HepG2 (cell line): ENCODE results near the gene RABL6. TPM values are rescaled to one million over a fixed set of nuclear protein-coding genes. Genes with fewer than 3 reads are reported as not detected.

ENCODE experiments used
- AGO1 ChIP-seq: fragments of 200-400 bp; formaldehyde crosslinking; IDR thresholded peaks from 2 replicates; pipeline ENCODE4 v1.6.1; 2017; ENCODE audit warnings: mild to moderate bottlenecking, low read depth, low read length, moderate library complexity; ENCODE audit not compliant: poor library complexity, severe bottlenecking
- ARHGAP35 ChIP-seq: sonication (generic); formaldehyde crosslinking; IDR thresholded peaks from 2 replicates; pipeline ENCODE4 v1.9.0; 2022; ENCODE audit warnings: mild to moderate bottlenecking, inconsistent platforms, moderate library complexity, missing genetic modification reagents, borderline replicate concordance
- FOXC1 ChIP-seq: sonication (generic); formaldehyde crosslinking; IDR thresholded peaks from 2 replicates; pipeline ENCODE4 v1.8.0; 2022; ENCODE audit warnings: mild to moderate bottlenecking, missing genetic modification reagents, borderline replicate concordance
- GATAD1 ChIP-seq: IDR thresholded peaks from 2 replicates; pipeline ENCODE4 v1.6.1; 2016; ENCODE audit warnings: missing genetic modification reagents, missing compliant biosample characterization
- KAT8 ChIP-seq: IDR thresholded peaks from 2 replicates; pipeline ENCODE4 v1.6.1; 2016; ENCODE audit warnings: missing genetic modification reagents, missing compliant biosample characterization
- MTA1 ChIP-seq: sonication (generic); formaldehyde crosslinking; IDR thresholded peaks from 2 replicates; pipeline ENCODE4 v1.4.0; 2020; ENCODE audit warnings: missing genetic modification reagents, mild to moderate bottlenecking, borderline replicate concordance
- POLR2G ChIP-seq: fragments of 200-400 bp; formaldehyde crosslinking; IDR thresholded peaks from 2 replicates; pipeline ENCODE4 v1.6.1; 2018; ENCODE audit warnings: mild to moderate bottlenecking, low read depth, low read length, moderate library complexity
- RXRA ChIP-seq: sonication (generic); formaldehyde crosslinking; IDR thresholded peaks from 2 replicates; pipeline ENCODE4 v1.5.1; 2020; ENCODE audit warnings: missing genetic modification reagents
- SMAD3 ChIP-seq: sonication (generic); formaldehyde crosslinking; IDR thresholded peaks from 2 replicates; pipeline ENCODE4 v1.4.0; 2020; ENCODE audit warnings: missing genetic modification reagents
- STAG1 ChIP-seq: sonication (generic); formaldehyde crosslinking; IDR thresholded peaks from 2 replicates; pipeline ENCODE4 v1.4.0; 2020; ENCODE audit warnings: missing genetic modification reagents
- ZBTB42 ChIP-seq: sonication (generic); formaldehyde crosslinking; IDR thresholded peaks from 2 replicates; pipeline ENCODE4 v1.5.0; 2020; ENCODE audit warnings: mild to moderate bottlenecking, missing genetic modification reagents
- ZNF510 ChIP-seq: sonication (generic); formaldehyde crosslinking; IDR thresholded peaks from 2 replicates; pipeline ENCODE4 v1.4.0; 2020; ENCODE audit warnings: low read depth, mild to moderate bottlenecking, missing genetic modification reagents
- ZNF776 ChIP-seq: sonication (generic); formaldehyde crosslinking; IDR thresholded peaks from 2 replicates; pipeline ENCODE4 v1.4.0; 2020; ENCODE audit warnings: mild to moderate bottlenecking, missing genetic modification reagents
- polyA plus RNA-seq, 8 experiments: library from polyadenylated mRNA; depleted of rRNA in 3 of 8; stranded (reverse) in 7 of 8; unstranded in 1 of 8; fragments of >200 nt; fragmentation: Illumina TruSeq in 4 of 8; extraction: Trizol in 4 of 8; gene quantifications; 2 replicates each; pipeline versions ENCODE4 v1.2.1 to v1.2.3, GENCODE V29; 2011 to 2016; ENCODE audit warnings: low read depth in 4 of 8, missing spikeins in 1 of 8, mixed read lengths in 1 of 8; ENCODE audit not compliant: insufficient read depth in 1 of 8
- total RNA-seq, 5 experiments: library from RNA; depleted of rRNA; stranded (reverse); fragments of >200 nt; fragmentation: Illumina TruSeq; extraction: Trizol; gene quantifications; 2 replicates each; pipeline ENCODE4 v1.2.3, GENCODE V29; 2016; ENCODE audit warnings: low read depth in 1 of 5
- TF ChIP-seq, protein P1 (sequence below): sonication (generic); formaldehyde crosslinking; IDR thresholded peaks from 2 replicates; pipeline ENCODE4 v1.4.0; 2020; ENCODE audit warnings: mild to moderate bottlenecking, missing genetic modification reagents, borderline replicate concordance
- TF ChIP-seq, protein P2 (sequence below): sonication (generic); formaldehyde crosslinking; IDR thresholded peaks from 2 replicates; pipeline ENCODE4 v1.4.0; 2020; ENCODE audit warnings: mild to moderate bottlenecking, missing genetic modification reagents
- TF ChIP-seq, protein P3 (sequence below): sonication (generic); formaldehyde crosslinking; IDR thresholded peaks from 2 replicates; pipeline ENCODE4 v1.8.0; 2022; ENCODE audit warnings: mild to moderate bottlenecking, missing genetic modification reagents, moderate library complexity
- TF ChIP-seq, protein P4 (sequence below): sonication (generic); formaldehyde crosslinking; IDR thresholded peaks from 2 replicates; pipeline ENCODE4 v1.5.1; 2020; ENCODE audit warnings: missing genetic modification reagents, mild to moderate bottlenecking, borderline replicate concordance

The RABL6 gene
- total and polyA plus RNA-seq, 2 of the 13 experiments (the other 11 are each of a cell fraction or from before 2014, with no cell fraction given), result 81.5 to 125 TPM

DNA sequence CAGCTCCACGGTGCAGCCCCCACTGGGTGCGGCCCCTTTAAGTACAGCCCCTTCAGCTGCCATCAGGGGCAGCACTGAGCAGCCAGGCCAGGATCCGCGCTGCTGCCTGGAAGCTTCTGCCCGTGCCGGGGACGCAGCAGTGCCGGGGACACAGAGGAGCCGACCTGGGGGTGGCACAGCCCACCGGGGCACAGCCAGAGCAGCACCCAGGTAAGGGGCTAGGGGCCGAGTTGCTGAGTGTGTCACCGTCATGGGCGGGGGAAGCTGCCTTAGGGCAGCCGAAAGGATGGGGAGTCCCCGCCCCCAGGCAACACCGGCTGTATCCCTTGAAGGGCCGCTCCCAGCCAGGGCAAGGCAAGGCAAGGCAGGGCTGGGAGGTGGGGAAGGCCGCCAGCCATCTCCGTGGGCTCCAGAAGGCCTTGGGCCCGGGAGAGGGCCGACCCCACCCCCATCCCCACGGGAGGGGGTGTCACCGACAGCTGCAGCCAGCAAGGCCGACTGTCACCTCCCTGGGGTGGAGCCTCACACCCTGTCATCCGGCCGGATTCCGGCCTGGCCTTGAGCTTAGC is 34.7 kb downstream of the RABL6 start, which contains the start of gene AJM1 (continued):
- TF ChIP-seq, protein P1, sequence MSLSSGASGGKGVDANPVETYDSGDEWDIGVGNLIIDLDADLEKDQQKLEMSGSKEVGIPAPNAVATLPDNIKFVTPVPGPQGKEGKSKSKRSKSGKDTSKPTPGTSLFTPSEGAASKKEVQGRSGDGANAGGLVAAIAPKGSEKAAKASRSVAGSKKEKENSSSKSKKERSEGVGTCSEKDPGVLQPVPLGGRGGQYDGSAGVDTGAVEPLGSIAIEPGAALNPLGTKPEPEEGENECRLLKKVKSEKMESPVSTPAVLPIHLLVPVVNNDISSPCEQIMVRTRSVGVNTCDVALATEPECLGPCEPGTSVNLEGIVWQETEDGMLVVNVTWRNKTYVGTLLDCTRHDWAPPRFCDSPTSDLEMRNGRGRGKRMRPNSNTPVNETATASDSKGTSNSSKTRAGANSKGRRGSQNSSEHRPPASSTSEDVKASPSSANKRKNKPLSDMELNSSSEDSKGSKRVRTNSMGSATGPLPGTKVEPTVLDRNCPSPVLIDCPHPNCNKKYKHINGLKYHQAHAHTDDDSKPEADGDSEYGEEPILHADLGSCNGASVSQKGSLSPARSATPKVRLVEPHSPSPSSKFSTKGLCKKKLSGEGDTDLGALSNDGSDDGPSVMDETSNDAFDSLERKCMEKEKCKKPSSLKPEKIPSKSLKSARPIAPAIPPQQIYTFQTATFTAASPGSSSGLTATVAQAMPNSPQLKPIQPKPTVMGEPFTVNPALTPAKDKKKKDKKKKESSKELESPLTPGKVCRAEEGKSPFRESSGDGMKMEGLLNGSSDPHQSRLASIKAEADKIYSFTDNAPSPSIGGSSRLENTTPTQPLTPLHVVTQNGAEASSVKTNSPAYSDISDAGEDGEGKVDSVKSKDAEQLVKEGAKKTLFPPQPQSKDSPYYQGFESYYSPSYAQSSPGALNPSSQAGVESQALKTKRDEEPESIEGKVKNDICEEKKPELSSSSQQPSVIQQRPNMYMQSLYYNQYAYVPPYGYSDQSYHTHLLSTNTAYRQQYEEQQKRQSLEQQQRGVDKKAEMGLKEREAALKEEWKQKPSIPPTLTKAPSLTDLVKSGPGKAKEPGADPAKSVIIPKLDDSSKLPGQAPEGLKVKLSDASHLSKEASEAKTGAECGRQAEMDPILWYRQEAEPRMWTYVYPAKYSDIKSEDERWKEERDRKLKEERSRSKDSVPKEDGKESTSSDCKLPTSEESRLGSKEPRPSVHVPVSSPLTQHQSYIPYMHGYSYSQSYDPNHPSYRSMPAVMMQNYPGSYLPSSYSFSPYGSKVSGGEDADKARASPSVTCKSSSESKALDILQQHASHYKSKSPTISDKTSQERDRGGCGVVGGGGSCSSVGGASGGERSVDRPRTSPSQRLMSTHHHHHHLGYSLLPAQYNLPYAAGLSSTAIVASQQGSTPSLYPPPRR (CRISPR knock-in tag), result peak; percentile 46; the same call in 1 of the 2 replicates
- peak; percentile 58 for TF ChIP-seq STAG1 (CRISPR knock-in tag)
- 0 out of 2 replicates have a peak, but pooled peaks have one; percentile 21 for TF ChIP-seq RXRA (CRISPR knock-in tag)
- TF ChIP-seq FOXC1 (CRISPR knock-in tag), result peak; percentile 96
- TF ChIP-seq, protein P2, sequence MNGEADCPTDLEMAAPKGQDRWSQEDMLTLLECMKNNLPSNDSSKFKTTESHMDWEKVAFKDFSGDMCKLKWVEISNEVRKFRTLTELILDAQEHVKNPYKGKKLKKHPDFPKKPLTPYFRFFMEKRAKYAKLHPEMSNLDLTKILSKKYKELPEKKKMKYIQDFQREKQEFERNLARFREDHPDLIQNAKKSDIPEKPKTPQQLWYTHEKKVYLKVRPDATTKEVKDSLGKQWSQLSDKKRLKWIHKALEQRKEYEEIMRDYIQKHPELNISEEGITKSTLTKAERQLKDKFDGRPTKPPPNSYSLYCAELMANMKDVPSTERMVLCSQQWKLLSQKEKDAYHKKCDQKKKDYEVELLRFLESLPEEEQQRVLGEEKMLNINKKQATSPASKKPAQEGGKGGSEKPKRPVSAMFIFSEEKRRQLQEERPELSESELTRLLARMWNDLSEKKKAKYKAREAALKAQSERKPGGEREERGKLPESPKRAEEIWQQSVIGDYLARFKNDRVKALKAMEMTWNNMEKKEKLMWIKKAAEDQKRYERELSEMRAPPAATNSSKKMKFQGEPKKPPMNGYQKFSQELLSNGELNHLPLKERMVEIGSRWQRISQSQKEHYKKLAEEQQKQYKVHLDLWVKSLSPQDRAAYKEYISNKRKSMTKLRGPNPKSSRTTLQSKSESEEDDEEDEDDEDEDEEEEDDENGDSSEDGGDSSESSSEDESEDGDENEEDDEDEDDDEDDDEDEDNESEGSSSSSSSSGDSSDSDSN, result peak; percentile 78
- TF ChIP-seq ZBTB42 (CRISPR knock-in tag), result 0 out of 2 replicates have a peak, but pooled peaks have one; percentile 24
- TF ChIP-seq, protein P3, sequence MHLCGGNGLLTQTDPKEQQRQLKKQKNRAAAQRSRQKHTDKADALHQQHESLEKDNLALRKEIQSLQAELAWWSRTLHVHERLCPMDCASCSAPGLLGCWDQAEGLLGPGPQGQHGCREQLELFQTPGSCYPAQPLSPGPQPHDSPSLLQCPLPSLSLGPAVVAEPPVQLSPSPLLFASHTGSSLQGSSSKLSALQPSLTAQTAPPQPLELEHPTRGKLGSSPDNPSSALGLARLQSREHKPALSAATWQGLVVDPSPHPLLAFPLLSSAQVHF (CRISPR knock-in tag), result 0 out of 2 replicates have a peak, but pooled peaks have one; percentile 58
- peak; percentile 68; the same call in 1 of the 2 replicates for TF ChIP-seq MTA1
- peak; percentile 58; the same call in 1 of the 2 replicates for TF ChIP-seq ZNF510
- peak; percentile 25; the same call in 1 of the 2 replicates for TF ChIP-seq ARHGAP35 (CRISPR knock-in tag)
- TF ChIP-seq SMAD3, result 0 out of 2 replicates have a peak, but pooled peaks have one; percentile 64
- peak; percentile 65; the same call in 1 of the 2 replicates for TF ChIP-seq ZNF776 (CRISPR knock-in tag)
- peak; percentile 97 for TF ChIP-seq AGO1
- peak; percentile 19 for TF ChIP-seq KAT8 (CRISPR knock-in tag)
- peak; percentile 68 for TF ChIP-seq POLR2G
- TF ChIP-seq GATAD1, result 0 out of 2 replicates have a peak, but pooled peaks have one; percentile 17
- TF ChIP-seq, protein P4, sequence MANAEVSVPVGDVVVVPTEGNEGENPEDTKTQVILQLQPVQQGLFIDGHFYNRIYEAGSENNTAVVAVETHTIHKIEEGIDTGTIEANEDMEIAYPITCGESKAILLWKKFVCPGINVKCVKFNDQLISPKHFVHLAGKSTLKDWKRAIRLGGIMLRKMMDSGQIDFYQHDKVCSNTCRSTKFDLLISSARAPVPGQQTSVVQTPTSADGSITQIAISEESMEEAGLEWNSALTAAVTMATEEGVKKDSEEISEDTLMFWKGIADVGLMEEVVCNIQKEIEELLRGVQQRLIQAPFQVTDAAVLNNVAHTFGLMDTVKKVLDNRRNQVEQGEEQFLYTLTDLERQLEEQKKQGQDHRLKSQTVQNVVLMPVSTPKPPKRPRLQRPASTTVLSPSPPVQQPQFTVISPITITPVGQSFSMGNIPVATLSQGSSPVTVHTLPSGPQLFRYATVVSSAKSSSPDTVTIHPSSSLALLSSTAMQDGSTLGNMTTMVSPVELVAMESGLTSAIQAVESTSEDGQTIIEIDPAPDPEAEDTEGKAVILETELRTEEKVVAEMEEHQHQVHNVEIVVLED (CRISPR knock-in tag), result 0 out of 2 replicates have a peak, but pooled peaks have one; percentile 41
